ENCODE results near the gene DPP6.

- TF ChIP-seq CTCF (conservative IDR thresholded peaks at IDR 0.05 in 1 of 2, IDR thresholded peaks at IDR 0.05 in 1 of 2; ENCODE audit: extremely low read depth in 1 of 2, insufficient read depth in 1 of 2, low read depth in 1 of 2, low read length in 2 of 2), result no peak
- TF ChIP-seq EZH2 (IDR thresholded peaks at IDR 0.05; ENCODE audit: borderline replicate concordance, low read length), result no peak
Observed at GRCh38 chr7:154440058-154440457, 387.9 kb downstream of the DPP6 start.
